Measurements from ENCODE around the gene SEMA5A.
A peak's percentile ranks its signal among the peaks of the same experiment; 100 is the strongest.

The SEMA5A gene

DNA sequence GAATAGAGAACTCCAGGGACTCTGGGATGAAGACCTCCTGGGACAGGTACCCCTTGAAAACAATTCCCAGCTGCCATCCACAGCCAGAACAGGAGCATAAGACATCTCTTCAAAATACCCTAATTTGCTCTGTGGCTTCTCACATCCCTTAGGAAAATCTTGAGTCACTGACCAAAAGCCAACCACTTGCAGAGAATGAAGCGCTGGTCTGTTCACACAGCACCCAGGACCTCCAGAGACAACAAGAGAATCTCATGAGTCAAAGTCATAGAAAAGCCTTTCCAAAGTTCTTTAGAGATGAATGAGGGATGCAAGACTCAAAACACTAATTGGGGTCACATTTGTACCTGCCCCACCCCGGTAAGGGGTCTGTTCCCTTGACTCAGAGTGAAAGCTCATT, 210.6 kb downstream of the SEMA5A start:
- no peak for DNase-seq (ENCODE audit: low read depth in 2 of 2)

DNA sequence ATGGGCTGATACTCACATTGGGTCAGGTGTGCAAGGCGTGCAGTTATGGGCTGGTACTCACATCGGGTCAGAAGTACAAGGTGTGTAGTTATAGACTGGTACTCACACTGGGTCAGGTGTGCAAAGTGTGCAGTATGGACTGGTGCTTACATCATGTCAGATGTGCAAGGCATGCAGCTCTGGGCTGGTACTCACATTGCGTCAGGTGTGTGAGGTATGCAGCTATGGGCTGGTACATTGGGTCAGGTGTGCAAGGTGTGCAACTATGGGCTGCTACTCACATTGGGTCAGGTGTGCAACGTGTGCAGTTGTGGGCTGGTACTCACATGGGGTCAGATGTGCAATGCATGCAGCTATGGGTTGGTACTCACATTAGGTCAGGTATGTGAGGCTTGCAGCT, 213.8 kb downstream of the SEMA5A start:
- no peak for DNase-seq (ENCODE audit: low read depth in 2 of 2)

DNA sequence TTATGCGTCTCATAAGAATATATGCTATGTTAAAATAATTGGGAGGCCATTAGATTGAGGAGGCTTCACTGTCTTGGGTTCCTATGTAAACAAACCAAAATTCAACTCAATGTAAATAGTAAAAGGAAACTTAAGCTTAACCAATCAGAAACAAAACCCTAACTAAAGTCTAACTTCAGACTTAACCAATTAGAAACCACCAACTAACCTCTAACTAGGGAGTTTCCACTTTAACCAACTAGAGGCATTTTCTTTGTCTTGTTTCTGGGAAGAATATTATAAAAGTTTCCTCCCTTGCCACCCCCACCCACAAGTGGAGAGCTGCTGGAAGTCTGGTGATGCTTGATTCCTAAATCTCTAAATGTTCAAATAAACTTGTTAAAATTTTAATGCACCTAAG, 214.5 kb downstream of the SEMA5A start:
- DNase-seq (ENCODE audit: low read depth in 2 of 2) = no peak

DNA sequence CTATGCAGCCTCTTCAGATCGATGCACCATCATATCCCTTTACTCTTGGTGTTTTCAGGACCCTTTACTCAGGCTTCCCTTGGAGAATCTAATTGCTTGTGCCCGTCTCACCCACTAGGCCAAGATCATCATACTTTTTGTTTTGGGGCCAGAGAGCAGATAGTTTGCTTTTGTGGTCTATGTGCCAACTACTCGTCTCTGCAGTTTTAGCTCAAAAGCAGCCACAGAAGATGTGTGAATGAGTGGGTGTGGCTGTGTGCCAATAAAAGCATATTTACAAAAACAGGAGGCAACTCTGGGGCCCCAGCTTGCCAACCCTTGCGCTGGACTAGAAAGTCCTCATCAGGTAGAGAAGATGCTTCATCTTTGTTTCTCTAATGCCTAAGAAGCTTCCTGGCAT, 216.8 kb downstream of the SEMA5A start:
- DNase-seq (ENCODE audit: low read depth in 2 of 2) = no peak

DNA sequence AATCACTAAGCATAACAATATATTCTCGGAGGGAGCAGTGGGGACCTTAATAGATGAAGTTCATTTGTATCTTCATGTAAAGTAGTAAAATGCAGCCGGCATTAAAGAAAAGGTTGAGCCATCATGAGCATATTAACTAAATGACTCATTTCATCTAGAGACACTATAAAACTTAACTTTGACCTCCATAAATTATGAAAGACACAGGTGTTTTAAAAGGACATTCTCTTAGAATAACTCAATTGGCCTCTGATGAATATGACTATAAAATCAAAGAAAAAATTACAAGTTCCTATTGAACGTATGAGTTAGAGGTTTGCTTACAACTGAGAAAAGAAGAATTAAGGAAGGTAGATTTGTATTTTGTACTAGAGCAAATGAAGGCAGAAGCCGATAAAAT, 220.3 kb downstream of the SEMA5A start:
- no peak for DNase-seq (ENCODE audit: low read depth in 2 of 2)

DNA sequence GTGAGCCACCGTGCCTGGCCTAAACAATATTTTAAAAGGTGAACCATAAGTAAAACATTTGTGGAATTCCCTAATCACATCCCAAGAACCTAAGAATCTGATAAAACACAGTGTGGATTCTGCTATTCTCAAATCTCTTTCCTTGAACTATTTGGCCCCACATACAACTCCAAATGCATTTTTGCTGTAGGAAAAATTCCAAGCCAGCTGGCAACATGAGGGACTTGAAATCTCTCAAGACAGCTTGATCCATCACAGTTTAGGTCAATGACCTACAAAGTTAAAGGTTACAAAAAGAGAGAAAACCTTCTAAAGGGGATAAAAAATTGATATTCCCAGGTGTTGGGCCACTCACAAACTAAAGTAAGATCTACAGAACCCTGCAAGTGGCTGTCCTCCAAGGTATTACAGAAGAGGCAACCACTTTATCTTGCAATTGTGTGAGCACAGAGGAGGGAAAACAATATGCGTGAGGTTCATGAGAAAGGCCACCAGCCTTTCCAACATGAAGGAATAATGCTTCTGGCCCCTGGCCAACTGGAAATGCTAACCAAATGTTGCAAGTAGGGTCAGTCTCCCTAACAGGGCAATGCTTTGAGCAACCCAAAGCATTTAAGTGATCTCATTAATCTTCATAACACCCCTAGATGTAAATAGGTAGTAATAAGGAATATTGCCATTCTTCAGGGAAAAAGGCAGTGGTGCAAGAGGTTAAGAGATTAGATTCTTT, 221.4 kb downstream of the SEMA5A start:
- no peak for DNase-seq (ENCODE audit: low read depth in 2 of 2)

DNA sequence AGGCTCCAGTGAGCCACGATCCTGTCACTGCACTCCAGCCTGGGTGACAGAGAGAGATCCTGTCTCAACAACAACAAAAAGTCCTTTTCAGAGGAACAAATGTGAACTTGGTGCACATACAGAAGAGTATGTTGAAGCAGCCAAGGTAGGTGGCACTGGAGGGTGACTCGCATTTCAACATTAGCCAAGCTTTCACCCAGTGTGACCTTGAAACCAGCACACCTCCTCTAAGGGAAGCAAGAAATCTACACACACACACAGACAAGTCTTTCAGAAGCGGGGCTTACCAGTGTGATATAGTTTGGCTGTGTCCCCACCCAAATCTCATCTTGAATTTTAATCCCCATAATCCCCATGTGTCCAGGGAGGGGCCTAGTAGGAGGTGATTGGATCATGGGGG, 225.2 kb downstream of the SEMA5A start:
- DNase-seq (ENCODE audit: low read depth in 2 of 2) = no peak

DNA sequence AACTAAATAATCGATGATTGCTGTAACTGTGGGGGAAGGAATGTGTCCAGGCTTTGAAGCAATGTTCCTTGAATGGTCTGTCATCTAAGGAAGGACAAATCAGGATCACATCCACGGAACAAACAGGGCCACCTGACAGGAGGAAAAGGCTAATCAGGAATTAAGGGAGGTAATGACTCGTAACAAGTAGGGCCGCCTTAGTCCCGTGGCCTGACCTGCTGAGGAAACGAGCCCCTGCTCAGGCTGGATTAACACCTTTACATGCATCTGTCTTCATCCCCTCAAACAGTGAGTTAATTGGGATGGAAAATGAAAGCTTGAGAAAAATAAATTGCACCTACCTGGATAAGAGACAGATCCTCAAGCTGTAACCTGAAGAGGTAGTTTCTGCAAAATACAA, 227.8 kb downstream of the SEMA5A start:
- no peak for DNase-seq (ENCODE audit: low read depth in 2 of 2)

DNA sequence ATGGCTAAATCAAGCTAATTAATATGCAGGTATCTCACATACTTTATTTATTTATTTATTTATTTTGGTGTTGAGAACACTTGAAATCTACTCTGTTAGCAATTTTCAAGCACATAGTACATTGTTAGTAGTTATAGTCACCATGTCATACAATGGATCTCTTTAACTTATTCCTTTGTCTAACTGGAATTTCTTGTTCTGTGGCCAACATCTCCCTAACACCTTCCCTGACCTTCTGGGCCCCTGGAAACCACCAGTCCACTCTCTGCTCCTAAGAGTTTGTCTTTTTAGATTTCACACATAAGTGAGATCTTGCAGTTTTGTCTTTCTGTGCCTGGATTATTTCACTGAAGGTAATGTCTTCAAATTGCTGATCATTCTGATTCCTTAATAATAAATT, 229.1 kb downstream of the SEMA5A start:
- no peak for DNase-seq (ENCODE audit: low read depth in 2 of 2)

DNA sequence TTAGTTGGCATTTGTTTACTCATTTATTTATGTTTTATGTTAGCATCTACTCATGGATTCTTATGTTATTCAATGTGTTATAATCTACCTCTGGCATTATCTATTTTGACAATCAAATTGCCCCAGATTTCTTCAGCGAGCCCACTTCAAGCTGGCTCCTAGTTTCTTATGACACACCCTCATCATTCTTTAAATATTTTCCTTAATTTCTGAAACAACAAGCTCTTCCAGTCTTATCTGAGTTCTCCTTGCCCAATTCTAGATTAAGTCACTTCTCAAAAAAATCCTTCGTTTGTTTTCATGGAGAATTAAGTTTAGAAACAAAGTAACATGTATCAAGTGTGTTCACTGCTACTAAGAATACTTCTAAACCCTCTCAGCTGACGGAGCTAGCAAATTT, 229.8 kb downstream of the SEMA5A start:
- no peak for DNase-seq (ENCODE audit: low read depth in 2 of 2)

DNA sequence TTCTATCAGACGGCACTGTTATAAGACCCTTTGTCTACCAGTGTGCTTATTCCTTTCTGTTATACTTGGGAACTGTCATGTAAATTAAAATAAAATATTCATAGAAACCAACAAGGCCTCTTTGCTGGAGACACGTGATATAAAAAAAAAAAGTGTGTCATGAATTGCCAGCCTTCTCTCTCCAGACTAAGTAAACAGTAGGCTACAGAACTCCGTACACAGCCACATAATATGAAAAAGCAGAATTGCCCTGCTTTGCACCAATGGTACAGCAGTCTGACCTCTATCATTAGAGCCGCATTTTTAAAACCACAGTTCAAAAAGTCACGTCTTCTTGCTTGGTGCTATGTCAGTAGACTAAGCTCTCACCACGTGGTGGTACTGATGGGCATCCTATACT, 231.3 kb downstream of the SEMA5A start:
- no peak for DNase-seq (ENCODE audit: low read depth in 2 of 2)

DNA sequence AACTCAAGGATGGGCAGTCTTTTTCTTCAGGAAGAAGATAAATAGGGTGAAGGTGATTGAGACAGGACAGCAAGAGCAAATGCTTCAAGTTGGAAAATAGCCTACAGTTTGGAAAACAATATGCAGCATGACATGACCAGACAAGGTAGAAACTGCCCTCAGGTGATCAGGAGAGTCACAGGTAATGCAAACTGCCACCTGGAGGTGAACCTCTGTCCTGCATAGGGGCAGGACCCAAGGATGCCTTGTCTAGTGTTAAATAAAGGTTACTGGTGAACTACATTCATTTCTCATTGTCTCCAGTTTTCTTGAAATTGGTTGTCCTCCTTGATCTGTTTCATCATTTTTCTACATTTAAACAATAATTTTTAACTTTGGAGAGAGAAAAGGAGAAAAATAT, 232.1 kb downstream of the SEMA5A start:
- no peak for DNase-seq (ENCODE audit: low read depth in 2 of 2)

DNA sequence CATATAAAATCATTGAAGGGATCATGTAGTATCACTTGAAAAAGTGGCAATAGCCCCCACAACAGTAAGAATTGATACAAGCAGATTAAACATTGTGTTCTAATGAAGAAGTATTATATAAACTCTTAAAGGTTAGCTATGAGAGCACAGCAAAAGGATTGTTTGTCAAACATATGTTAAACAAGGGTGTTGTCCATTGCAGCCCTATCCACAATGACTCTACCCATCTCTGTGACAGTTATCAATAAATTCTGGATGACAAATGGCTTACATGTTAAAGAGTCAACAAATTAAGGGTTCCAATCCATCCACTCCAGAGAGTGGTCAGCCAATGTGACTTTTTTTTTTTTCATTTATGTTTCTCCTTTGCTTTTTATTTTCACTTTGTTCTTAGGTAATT, 238.7 kb downstream of the SEMA5A start:
- DNase-seq (ENCODE audit: low read depth in 2 of 2) = no peak

DNA sequence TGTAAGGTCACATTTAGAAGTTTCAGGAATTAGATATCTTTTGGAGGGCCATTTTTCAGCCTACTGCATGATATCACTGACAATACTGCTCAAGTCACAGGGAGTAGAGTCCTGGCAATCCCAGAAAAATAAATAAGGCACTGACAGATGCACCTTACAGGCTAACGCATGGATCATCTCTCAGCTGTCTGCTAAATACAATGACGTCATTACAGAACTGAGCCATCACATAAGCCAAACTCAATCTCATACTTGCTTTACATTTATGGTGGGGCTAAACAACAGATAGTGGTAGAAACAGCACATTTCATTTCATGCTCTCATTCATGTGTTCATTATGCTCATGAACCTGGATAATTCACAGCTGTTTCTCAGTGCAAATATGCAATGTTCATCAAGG, 243.7 kb downstream of the SEMA5A start:
- no peak for DNase-seq (ENCODE audit: low read depth in 2 of 2)

DNA sequence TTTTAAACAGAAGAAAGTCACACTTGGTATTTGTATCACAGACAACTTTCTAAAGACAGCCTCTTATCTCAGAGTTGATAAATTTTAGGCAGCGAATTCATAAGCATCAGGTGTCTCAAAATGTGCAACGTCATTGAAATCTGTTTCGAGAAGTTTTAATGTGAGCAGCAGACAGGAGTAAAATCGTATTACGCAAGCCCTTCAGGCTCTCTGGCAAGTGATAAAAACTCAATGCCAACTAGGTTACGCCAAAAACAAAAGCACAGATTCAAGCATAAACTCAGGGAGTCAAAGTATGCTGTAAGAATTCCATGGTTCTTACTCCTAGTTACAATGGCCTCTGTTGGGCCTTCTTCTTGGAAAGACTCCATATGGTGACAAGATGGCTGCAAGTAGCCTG, 244.7 kb downstream of the SEMA5A start:
- no peak for DNase-seq (ENCODE audit: low read depth in 2 of 2)

DNA sequence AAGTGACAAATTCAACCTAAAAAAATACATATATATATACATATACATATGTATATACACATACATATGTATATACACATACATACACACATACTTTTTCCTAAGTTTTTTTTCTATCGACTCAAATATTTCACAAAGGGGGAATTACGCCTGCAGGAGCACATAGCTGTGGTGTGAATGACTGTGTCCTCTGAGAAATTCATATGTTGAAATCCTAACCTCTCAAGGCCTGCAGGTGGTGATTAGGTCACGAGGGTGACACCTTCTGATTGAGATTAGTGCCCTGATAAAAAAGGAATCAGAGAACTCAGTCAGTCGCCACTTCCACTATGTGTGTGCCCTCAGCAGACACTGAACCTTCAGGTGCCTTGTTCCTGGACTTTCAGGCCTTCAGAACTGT, 248.7 kb downstream of the SEMA5A start:
- no peak for DNase-seq (ENCODE audit: low read depth in 2 of 2)

DNA sequence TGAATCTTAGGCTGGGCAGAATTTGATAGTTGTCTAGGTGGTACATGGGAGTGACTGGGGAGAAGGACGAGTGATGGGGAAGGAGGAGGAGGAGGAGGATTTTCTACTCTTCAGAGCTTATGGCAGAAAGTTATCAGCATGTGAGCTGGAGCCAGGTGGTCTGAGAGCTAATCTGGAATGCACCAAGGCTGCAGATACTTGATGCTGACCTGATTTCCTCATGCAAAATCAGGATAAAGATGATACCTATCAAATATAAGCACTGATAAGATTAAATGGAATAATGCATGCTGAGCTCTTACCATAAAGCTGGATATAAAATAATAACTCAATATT, 250.4 kb downstream of the SEMA5A start:
- DNase-seq (ENCODE audit: low read depth in 2 of 2) = no peak

DNA sequence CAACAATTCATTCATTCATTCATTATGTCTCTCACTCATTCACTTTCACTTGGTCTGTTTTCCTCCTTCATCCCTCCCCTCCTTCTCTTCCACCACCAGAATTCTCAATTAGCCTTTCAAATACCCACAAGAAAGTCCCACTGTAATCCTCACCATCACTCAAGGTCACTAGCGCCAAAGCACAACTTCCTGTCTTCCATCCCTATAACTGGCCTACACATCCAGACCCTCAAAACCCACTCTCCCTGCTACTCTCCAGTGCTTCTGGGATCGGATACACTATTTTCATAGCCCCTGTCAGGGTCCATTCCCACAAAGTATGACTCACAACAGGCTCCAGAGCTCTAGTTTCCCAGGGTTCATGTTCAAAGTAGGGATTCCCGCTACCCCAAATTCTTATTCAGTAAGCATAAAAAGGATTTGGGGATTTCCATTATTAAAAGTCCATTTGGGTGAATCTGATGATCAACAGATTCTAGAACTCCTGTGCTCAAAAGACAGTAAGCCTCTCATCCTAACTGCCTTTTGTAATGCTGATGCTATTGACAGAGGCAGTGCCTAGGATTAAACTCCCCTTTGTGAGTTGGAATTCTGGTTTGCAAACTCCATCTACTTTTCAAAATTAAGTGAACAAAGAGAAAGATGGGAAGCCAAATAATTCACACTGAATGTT, 250.9 kb downstream of the SEMA5A start:
- no peak for DNase-seq (ENCODE audit: low read depth in 2 of 2)

DNA sequence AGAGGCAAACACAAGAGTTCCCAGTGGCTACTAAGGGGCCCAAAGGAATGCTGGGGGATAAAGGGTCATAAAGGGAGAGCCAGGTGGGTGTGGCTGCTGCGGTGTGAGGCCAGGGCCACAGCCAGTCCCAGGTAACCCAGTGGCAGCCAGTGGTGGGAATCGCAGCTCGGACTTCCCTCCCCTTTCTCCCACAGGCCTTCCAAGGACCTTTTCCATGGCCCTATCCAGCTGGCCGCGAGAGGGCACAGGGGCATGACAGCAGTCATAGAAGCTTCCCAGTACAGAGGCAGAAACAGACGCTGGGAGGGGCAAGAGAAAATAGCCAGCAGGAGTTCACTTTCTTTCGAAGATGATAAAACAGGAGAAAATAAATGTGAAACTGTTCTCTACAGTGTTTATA, 257.6 kb downstream of the SEMA5A start:
- DNase-seq (ENCODE audit: low read depth in 2 of 2) = no peak

DNA sequence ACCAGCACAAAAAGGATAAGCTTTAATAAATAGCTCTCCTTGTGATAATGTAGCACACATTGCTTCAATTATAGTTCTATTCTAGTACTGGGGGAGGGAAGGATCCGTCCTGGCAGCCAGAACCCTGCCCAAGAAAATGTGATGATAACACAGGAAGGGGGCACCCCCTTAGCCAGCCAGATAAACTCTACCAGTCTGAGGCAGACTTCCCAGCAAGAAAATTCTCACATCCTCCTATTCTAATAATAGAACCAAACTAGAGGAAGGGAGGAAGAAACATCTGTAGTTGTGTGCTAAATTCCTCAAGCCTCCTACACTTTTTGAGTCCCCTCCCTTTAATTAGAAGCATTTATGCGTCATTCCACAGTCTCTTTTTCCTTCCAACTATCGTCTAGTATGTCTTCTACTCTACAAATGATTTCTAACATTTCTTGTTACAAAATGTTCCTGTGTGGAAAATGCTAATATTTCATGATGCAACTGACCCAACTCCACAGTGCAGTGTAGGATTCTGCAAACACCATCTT, 261.0 kb downstream of the SEMA5A start:
- DNase-seq (ENCODE audit: low read depth in 2 of 2) = peak; percentile 74 to 78

DNA sequence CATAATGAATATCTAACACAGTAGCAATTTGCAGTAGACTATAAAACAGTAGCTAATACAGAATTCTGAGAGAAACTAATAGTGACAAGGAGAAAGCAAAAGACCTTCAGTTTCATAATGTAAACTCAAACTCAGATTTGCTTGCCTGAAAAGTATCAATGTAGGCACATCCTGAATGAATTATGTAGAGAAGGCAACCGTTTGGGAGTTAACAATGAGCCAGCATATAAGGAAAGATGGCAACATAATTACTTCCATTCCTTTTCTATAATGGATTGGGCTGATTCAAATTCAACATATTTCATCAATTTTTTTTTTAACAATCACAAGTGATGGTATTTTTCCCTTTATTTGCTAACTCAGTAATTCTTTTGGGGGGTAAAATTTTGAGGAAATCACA, 261.6 kb downstream of the SEMA5A start:
- no peak for DNase-seq (ENCODE audit: low read depth in 2 of 2)

DNA sequence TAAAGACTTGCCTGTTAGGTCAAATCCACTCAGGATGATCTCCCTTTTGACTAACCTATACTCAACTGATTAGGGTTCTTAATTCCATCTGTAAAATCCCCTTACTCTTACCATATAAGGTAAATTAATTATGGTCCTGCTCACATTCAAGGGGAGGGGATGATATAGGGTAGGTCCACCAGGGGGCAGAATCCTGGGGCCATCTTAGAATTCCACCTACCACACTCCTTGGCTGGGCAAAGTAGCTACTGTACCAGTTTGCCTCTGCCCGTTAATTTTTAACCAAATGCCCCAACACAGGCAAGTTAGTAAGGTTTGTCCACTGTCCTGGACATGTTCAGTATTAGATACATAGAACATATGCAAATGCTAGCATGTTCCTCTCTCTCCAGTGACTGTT, 262.4 kb downstream of the SEMA5A start:
- DNase-seq (ENCODE audit: low read depth in 2 of 2) = no peak

DNA sequence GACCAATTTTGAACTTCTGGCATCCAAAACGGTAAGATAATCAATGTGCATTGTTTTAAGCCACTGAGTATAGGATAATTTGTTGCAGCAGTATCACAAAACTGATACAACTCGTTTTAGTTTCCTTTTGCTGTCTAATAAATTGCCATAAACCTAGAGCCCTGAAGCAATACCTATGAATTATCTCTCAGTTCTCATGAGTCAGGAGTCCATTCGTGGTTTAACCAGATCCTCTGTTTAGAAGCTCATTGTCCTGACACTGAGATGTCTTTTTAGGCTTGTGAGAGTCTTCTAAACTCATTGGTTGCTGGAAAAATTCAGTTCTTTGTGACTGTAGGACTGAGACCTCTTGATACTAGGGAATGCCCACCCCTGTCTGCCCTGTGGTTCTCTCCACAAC, 262.9 kb downstream of the SEMA5A start:
- DNase-seq (ENCODE audit: low read depth in 2 of 2) = no peak

DNA sequence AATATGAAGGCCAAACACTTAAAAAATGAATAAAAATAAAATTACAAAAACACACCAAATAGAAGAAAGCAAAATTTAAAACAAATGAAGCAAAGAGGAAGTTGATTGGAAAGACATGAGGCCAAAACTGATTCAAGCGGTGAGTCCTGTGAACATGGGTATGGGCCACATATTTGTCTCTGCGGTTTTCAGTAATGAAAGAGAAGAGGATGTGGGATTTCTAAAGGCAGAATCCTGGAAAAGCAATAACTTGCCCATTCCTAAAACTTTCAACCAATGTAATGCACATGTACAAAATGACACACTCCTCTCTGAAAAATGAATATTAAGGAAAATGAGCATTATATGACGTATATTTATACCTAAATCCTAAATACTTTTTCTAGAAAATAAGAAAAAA, 263.7 kb downstream of the SEMA5A start:
- DNase-seq (ENCODE audit: low read depth in 2 of 2) = peak; percentile 64
